Measurements from ENCODE around the gene AGXT.

AGXT gene

GRCh38 chr2:240873805-240874714 is 5.4 kb downstream of the AGXT start (continued):
- TF ChIP-seq CSRNP3 (CRISPR knock-in tag; IDR thresholded peaks at IDR 0.05) (no peak), PPARA (CRISPR knock-in tag; IDR thresholded peaks at IDR 0.05; ENCODE audit: borderline replicate concordance) (no peak), ZFP3 (CRISPR knock-in tag; IDR thresholded peaks at IDR 0.05) (no peak), ZNF565 (CRISPR knock-in tag; conservative IDR thresholded peaks at IDR 0.05; ENCODE audit: low read depth) (no peak)

- TF ChIP-seq, protein P1, sequence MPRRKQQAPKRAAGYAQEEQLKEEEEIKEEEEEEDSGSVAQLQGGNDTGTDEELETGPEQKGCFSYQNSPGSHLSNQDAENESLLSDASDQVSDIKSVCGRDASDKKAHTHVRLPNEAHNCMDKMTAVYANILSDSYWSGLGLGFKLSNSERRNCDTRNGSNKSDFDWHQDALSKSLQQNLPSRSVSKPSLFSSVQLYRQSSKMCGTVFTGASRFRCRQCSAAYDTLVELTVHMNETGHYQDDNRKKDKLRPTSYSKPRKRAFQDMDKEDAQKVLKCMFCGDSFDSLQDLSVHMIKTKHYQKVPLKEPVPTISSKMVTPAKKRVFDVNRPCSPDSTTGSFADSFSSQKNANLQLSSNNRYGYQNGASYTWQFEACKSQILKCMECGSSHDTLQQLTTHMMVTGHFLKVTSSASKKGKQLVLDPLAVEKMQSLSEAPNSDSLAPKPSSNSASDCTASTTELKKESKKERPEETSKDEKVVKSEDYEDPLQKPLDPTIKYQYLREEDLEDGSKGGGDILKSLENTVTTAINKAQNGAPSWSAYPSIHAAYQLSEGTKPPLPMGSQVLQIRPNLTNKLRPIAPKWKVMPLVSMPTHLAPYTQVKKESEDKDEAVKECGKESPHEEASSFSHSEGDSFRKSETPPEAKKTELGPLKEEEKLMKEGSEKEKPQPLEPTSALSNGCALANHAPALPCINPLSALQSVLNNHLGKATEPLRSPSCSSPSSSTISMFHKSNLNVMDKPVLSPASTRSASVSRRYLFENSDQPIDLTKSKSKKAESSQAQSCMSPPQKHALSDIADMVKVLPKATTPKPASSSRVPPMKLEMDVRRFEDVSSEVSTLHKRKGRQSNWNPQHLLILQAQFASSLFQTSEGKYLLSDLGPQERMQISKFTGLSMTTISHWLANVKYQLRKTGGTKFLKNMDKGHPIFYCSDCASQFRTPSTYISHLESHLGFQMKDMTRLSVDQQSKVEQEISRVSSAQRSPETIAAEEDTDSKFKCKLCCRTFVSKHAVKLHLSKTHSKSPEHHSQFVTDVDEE (CRISPR knock-in tag; IDR thresholded peaks at IDR 0.05) = no peak
- TF ChIP-seq CSRNP3 (CRISPR knock-in tag; IDR thresholded peaks at IDR 0.05) (no peak), ZC3H10 (CRISPR knock-in tag; IDR thresholded peaks at IDR 0.05) (no peak), POU6F1 (CRISPR knock-in tag; IDR thresholded peaks at IDR 0.05; ENCODE audit: borderline replicate concordance, low read depth) (no peak), ISL1 (CRISPR knock-in tag; IDR thresholded peaks at IDR 0.05) (no peak), BACH2 (CRISPR knock-in tag; IDR thresholded peaks at IDR 0.05; ENCODE audit: borderline replicate concordance) (no peak), PPARA (CRISPR knock-in tag; IDR thresholded peaks at IDR 0.05; ENCODE audit: borderline replicate concordance) (no peak), ESRRG (CRISPR knock-in tag; IDR thresholded peaks at IDR 0.05) (no peak), RARB (CRISPR knock-in tag; IDR thresholded peaks at IDR 0.05) (no peak), ZNF70 (CRISPR knock-in tag; IDR thresholded peaks at IDR 0.05) (no peak), ZFP30 (CRISPR knock-in tag; IDR thresholded peaks at IDR 0.05) (no peak), ZNF8 (CRISPR knock-in tag; IDR thresholded peaks at IDR 0.05) (no peak), CSDC2 (CRISPR knock-in tag; IDR thresholded peaks at IDR 0.05) (no peak), ZFP3 (CRISPR knock-in tag; IDR thresholded peaks at IDR 0.05) (no peak)
- TF ChIP-seq, protein P2, sequence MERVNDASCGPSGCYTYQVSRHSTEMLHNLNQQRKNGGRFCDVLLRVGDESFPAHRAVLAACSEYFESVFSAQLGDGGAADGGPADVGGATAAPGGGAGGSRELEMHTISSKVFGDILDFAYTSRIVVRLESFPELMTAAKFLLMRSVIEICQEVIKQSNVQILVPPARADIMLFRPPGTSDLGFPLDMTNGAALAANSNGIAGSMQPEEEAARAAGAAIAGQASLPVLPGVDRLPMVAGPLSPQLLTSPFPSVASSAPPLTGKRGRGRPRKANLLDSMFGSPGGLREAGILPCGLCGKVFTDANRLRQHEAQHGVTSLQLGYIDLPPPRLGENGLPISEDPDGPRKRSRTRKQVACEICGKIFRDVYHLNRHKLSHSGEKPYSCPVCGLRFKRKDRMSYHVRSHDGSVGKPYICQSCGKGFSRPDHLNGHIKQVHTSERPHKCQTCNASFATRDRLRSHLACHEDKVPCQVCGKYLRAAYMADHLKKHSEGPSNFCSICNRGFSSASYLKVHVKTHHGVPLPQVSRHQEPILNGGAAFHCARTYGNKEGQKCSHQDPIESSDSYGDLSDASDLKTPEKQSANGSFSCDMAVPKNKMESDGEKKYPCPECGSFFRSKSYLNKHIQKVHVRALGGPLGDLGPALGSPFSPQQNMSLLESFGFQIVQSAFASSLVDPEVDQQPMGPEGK (CRISPR knock-in tag; IDR thresholded peaks at IDR 0.05; ENCODE audit: borderline replicate concordance) = no peak
- no peak for ATAC-seq
Observed at GRCh38 chr2:240874715-240875227, 6.1 kb downstream of the AGXT start.

GRCh38 chr2:240875228-240876034 is 6.8 kb downstream of the AGXT start:
- no peak for ATAC-seq
- TF ChIP-seq GLIS3 (CRISPR knock-in tag; IDR thresholded peaks at IDR 0.05) (no peak), CREB5 (CRISPR knock-in tag; IDR thresholded peaks at IDR 0.05; ENCODE audit: low read depth) (no peak), BACH2 (CRISPR knock-in tag; IDR thresholded peaks at IDR 0.05; ENCODE audit: borderline replicate concordance) (no peak), TOX (CRISPR knock-in tag; IDR thresholded peaks at IDR 0.05; ENCODE audit: borderline replicate concordance) (no peak), ZNF8 (CRISPR knock-in tag; IDR thresholded peaks at IDR 0.05) (no peak), ZFP30 (CRISPR knock-in tag; IDR thresholded peaks at IDR 0.05) (no peak), PPARA (CRISPR knock-in tag; IDR thresholded peaks at IDR 0.05; ENCODE audit: borderline replicate concordance) (no peak), ZC3H10 (CRISPR knock-in tag; IDR thresholded peaks at IDR 0.05) (no peak), CSRNP3 (CRISPR knock-in tag; IDR thresholded peaks at IDR 0.05) (no peak), SNAI2 (CRISPR knock-in tag; IDR thresholded peaks at IDR 0.05) (no peak)
- TF ChIP-seq, protein P2 (CRISPR knock-in tag; IDR thresholded peaks at IDR 0.05; ENCODE audit: borderline replicate concordance) = no peak
